Epithelial cell of proximal tubule (primary cell): ENCODE results near the gene FNDC3A. TPM values are rescaled to one million over a fixed set of nuclear protein-coding genes. Genes with fewer than 3 reads are reported as not detected.

Experiments
- DNase-seq: peaks from one replicate; pipeline ENCODE4 v3.0.0-alpha.2; 2011; ENCODE audit warnings: low read depth
- H3K4me3 ChIP-seq: 2 replicates; pipeline ENCODE4 v1.5.1; 2011; ENCODE audit warnings: low read depth, mild to moderate bottlenecking, low read length
- total RNA-seq: library from RNA; depleted of rRNA; stranded (reverse); fragments of >200 nt; gene quantifications from 2 replicates; pipeline ENCODE4 v1.2.3, GENCODE V29; 2015
- TF ChIP-seq, protein P1 (sequence below): conservative IDR thresholded peaks from 2 replicates; pipeline ENCODE4 v1.5.1; 2012; ENCODE audit warnings: low read depth, mild to moderate bottlenecking, low read length

FNDC3A gene
- total RNA-seq, 1 donor from 2014 or later, result 27.2 TPM

- no peak overlapping the region for H3K4me3 ChIP-seq
Measured at GRCh38 chr13:48944221-48944620, 31.5 kb upstream of the FNDC3A start.

GRCh38 chr13:48945626-48946025 is 30.1 kb upstream of the FNDC3A start:
- no peak overlapping the region for H3K4me3 ChIP-seq
- TF ChIP-seq, protein P1, sequence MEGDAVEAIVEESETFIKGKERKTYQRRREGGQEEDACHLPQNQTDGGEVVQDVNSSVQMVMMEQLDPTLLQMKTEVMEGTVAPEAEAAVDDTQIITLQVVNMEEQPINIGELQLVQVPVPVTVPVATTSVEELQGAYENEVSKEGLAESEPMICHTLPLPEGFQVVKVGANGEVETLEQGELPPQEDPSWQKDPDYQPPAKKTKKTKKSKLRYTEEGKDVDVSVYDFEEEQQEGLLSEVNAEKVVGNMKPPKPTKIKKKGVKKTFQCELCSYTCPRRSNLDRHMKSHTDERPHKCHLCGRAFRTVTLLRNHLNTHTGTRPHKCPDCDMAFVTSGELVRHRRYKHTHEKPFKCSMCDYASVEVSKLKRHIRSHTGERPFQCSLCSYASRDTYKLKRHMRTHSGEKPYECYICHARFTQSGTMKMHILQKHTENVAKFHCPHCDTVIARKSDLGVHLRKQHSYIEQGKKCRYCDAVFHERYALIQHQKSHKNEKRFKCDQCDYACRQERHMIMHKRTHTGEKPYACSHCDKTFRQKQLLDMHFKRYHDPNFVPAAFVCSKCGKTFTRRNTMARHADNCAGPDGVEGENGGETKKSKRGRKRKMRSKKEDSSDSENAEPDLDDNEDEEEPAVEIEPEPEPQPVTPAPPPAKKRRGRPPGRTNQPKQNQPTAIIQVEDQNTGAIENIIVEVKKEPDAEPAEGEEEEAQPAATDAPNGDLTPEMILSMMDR, result no peak
- DNase-seq, result no peak

More at GRCh38 chr13:48944221-48944620, 31.5 kb upstream of the FNDC3A start:
- TF ChIP-seq, protein P1, result no peak
- DNase-seq, result no peak

DNA sequence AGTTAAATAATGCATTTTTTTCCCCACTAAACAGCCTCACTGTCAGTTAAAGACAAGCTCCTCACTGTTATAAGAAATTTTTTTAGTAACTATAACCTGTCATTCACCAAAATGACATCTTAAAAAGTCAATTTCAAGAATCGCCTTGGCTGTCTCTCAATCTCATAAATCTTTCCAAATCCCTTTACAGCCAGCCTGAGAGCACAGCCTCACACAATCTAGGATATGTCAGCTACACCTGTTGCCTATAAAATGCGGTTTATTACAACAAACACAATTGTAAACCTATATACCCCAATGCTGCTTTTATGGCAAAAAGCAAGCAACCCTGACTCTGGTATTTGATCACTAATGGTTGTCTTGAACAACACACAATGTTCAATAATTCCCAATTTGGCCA is 29.5 kb upstream of the FNDC3A start:
- TF ChIP-seq, protein P1, result no peak
- no peak overlapping the region for H3K4me3 ChIP-seq
- DNase-seq, result no peak

DNA sequence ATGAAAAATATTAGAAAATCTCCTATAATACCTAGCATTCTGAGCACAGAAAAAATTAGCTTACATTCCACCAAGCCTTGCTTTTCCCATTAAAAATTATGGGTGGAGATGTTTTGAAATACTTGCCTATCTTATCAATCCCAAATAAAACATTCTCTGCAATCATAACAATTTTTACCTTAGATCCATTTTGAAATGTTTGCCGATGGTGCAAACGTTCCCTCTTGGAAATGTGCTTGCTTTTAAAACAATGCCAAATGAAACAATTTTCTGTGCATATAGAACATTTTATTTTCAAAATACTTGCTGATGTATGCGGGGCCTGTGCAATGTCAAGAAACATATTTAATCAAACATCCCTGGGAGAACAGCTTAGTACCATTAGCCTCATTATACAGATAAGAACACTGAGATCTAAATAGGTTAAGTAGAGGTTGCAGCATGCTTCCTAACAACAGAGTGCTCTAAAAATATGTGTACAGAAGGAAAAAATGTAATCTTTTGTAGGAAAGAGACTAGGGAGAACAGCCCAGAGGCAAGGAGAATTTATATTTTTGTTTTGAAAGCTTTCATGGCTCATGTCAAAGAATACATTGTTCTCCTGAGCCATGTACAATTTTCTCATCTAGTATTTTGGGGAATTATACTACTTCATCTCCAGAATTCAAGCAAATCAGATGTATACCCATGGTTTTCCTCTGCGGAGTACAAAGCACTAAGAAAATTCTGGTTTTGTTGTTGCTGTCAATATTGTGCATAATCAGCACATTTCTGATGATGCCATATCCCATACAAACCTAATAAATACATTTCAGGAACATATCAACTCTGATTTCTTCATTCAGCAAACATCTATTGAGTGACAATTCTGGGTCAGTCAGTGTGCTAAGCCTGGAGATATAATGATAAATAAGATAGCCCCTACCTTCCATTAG is 25.9 kb upstream of the FNDC3A start:
- no peak for DNase-seq
- TF ChIP-seq, protein P1, result no peak
- H3K4me3 ChIP-seq, result no peak overlapping the region

GRCh38 chr13:48950501-48950875 is 25.2 kb upstream of the FNDC3A start:
- TF ChIP-seq, protein P1, result no peak
- no peak for DNase-seq
- H3K4me3 ChIP-seq, result no peak overlapping the region

- TF ChIP-seq, protein P1, result no peak
- DNase-seq, result no peak
- no peak overlapping the region for H3K4me3 ChIP-seq
Measured at GRCh38 chr13:48954081-48954480, 21.6 kb upstream of the FNDC3A start.

DNA sequence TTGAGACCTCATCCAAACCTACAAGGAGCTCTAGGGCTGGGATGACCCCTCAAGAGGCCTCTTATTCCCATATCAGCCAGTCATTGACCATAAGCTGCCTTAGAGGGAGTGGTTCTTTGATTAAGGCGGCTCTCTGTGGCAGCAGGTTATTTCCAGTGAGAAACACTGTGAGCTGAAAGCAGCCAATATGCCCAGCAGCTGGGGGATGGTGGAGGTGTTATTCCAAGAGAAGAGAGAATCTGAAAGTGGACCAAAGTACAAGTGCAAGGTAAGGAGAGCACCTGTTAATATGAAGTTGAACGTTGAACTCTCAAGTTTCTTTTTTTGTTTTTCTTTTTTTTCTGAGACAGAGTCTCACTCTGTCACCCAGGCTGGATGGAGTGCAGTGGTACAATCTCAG is 20.2 kb upstream of the FNDC3A start:
- TF ChIP-seq, protein P1, result no peak
- no peak for DNase-seq

More for the DNA sequence above, 20.2 kb upstream of the FNDC3A start:
- no peak overlapping the region for H3K4me3 ChIP-seq
